Activated T-cell treated with anti-CD3 and anti-CD28 coated beads, Interleukin-2, amount 50 U/mL, for 72 hours (primary cell): ENCODE measurements around the gene BTG2. TPM values are rescaled to one million over a fixed set of nuclear protein-coding genes. Genes with fewer than 3 reads are reported as not detected.
"Not testable (repeated sequence)": the region's sequence is repeated elsewhere in the genome, so short reads cannot be mapped to it uniquely, and the experiment has no call there.

Experiments
- ATAC-seq, 2 donors: fragments of 150-1000 bp; cut with Tn5 transposase; replicated peaks in 1 of 2; 2 replicates each; pipeline ENCODE4 v1.10.0; 2021; ENCODE audit warnings: moderate library complexity in 2 of 2, mild to moderate bottlenecking in 1 of 2
- DNase-seq, 2 donors: peaks; one replicate each; pipeline ENCODE4 v3.0.0; 2021 to 2022; ENCODE audit warnings: mixed read lengths in 1 of 2
- H3K27ac Mint-ChIP-seq: one replicate; pipeline ENCODE4 v1.8.0; 2022; ENCODE audit warnings: mild to moderate bottlenecking, moderate library complexity, mixed read lengths
- H3K27me3 Mint-ChIP-seq: one replicate; pipeline ENCODE4 v1.8.0; 2022; ENCODE audit warnings: low read depth, mixed read lengths
- H3K36me3 Mint-ChIP-seq, 2 donors: one replicate each; pipeline ENCODE4 v1.8.0; 2022; ENCODE audit warnings: mixed read lengths in 2 of 2, mild to moderate bottlenecking in 1 of 2; ENCODE audit not compliant: insufficient read depth in 2 of 2
- H3K4me1 Mint-ChIP-seq: one replicate; pipeline ENCODE4 v1.8.0; 2022; ENCODE audit warnings: low read depth, mixed read lengths
- H3K4me3 Mint-ChIP-seq, 2 donors: one replicate each; pipeline ENCODE4 v1.8.0; 2022; ENCODE audit warnings: mild to moderate bottlenecking in 2 of 2, mixed read lengths in 2 of 2, moderate library complexity in 2 of 2
- H3K9me3 Mint-ChIP-seq, 2 donors: one replicate each; pipeline ENCODE4 v1.8.0; 2022; ENCODE audit warnings: mixed read lengths in 2 of 2
- total RNA-seq, 2 donors: library from RNA; stranded (reverse); gene quantifications; one replicate each; pipeline ENCODE4 v1.2.3, GENCODE V29; 2022

BTG2 gene, protein sequence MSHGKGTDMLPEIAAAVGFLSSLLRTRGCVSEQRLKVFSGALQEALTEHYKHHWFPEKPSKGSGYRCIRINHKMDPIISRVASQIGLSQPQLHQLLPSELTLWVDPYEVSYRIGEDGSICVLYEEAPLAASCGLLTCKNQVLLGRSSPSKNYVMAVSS
- total RNA-seq = 100 to 1,000 TPM; 138 to 153 TPM

DNA sequence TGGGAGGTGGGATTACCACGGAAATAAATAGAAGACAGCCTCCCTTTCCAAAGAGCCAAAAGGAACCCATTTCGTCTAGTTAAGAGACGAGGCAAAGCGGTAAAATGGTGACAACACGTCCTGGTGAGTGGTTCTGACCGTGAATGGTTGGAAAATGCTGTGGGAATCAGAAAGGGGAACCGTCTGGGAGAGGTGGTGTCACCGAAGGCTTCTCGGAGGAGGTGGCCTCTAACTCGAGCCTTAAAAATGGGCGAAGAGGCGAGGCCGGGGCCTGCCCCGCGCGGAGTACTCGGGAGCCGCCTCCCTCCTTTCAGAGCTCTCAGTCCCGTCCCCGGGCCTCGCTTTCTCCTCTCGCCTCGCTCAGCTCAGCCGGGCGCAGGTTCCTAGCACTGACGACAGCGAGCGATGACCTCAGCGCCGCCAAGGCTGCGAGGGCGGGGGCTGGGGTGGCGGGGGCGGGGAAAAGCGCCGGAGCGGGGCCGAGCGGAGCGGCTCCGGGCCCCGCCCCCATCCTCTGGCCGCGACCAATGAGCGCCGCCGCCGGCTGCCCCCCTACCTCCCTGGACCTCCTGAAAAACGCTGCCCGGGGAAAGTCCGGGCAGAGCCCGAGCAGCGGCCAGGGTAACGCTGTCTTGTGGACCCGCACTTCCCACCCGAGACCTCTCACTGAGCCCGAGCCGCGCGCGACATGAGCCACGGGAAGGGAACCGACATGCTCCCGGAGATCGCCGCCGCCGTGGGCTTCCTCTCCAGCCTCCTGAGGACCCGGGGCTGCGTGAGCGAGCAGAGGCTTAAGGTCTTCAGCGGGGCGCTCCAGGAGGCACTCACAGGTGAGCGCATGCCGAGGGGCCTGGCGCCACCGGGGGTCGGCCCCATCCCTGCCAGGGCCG, at the start of gene BTG2:
Gene BTG2 (plus strand): TSS at position 601 of the 890 bp plus-strand sequence. CDS start 88 bp downstream, at position 689.
- H3K36me3 Mint-ChIP-seq = peaks cover 33 to 43% of the 10 kb centered on the region in 2 donors
- H3K4me1 Mint-ChIP-seq = peaks cover 71% of the 10 kb centered on the region
- no peaks in the 10 kb centered on the region for H3K9me3 Mint-ChIP-seq
- peak within 1 kb of the TSS; percentile 90 to 99 for H3K4me3 Mint-ChIP-seq
- H3K27me3 Mint-ChIP-seq = no peaks in the 10 kb centered on the region
- ATAC-seq (peak; percentile 84 to 85), DNase-seq (peak; percentile 92 to 95)
- peak within 1 kb of the TSS; percentile 99 for H3K27ac Mint-ChIP-seq

DNA sequence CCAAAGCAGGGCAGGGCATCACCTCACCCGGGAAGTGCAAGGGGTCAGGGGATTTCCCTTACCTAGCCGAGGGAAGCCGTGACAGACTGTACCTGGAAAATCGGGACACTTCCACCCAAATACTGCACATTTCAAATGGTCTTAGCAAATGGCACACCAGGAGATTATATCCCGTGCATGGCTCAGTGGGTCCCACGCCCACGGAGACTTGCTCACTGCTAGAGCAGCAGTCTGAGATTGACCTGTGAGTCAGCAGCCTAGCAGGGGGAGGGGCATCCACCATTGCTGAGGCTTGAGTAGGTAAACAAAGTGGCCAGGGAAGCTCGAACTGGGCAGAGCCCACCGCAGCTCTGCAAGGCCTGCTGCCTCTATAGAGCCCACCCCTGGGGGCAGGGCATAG, 48.7 kb upstream of the BTG2 start:
- H3K36me3 Mint-ChIP-seq, H3K4me3 Mint-ChIP-seq, DNase-seq, H3K4me1 Mint-ChIP-seq, H3K27ac Mint-ChIP-seq, ATAC-seq, H3K9me3 Mint-ChIP-seq: not testable (repeated sequence)
- peaks cover 55% of the 10 kb centered on the region for H3K27me3 Mint-ChIP-seq

DNA sequence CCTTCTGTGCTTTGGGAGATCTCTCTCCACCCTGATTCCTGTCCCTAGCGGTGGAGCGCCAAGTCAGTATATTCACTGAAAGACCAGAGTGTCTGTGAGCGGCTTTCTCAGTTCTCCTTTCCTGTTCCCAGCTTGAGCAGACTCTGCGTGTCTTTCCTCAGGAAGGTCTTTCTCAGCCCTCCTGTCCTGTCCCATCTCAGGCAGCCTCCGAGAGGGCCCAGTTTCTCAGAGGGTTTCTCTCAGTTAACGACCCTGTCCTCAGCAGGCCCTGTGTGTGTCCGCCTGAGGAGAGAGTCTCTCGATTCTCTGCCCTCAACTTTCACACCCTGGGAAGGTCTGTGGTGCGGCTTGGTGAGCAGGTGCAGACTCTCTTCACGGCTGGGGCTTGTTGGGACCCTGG, 41.8 kb upstream of the BTG2 start:
- DNase-seq (no peak), ATAC-seq (no peak)
- H3K27ac Mint-ChIP-seq = no peak overlapping the region
- H3K4me3 Mint-ChIP-seq = no peak overlapping the region
- no peaks in the 10 kb centered on the region for H3K9me3 Mint-ChIP-seq
- no peaks in the 10 kb centered on the region for H3K36me3 Mint-ChIP-seq
- H3K27me3 Mint-ChIP-seq = peaks cover 10% of the 10 kb centered on the region
- peaks cover 12% of the 10 kb centered on the region for H3K4me1 Mint-ChIP-seq

DNA sequence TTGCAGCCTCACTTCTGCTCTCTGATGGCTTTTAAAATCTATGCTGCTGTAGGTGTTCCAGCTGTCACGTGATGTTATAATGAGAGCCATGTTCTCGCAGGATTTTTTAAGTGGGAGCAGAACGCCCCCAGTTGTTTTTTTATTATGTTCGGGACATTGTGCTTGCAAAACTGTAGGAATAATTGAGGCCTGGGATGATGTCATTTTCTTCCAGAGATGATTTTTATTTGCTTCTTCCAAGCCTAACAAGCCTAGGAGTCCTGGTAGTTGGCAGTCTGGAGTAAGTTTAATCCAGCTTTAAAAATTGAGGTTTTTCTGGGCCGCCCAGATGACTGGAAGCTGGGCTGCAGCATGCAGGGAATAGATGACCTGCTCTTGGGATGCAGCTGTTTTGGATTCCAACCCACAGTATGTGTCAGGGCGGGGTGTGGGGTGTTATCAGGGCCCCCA, 41.2 kb upstream of the BTG2 start:
- Mint-ChIP-seq H3K27ac (no peak overlapping the region), H3K9me3 (no peaks in the 10 kb centered on the region), H3K4me3 (no peak overlapping the region), H3K4me1 (peaks cover 12% of the 10 kb centered on the region), H3K36me3 (no peaks in the 10 kb centered on the region), H3K27me3 (peaks cover 10% of the 10 kb centered on the region)
- ATAC-seq = no peak
- no peak for DNase-seq

DNA sequence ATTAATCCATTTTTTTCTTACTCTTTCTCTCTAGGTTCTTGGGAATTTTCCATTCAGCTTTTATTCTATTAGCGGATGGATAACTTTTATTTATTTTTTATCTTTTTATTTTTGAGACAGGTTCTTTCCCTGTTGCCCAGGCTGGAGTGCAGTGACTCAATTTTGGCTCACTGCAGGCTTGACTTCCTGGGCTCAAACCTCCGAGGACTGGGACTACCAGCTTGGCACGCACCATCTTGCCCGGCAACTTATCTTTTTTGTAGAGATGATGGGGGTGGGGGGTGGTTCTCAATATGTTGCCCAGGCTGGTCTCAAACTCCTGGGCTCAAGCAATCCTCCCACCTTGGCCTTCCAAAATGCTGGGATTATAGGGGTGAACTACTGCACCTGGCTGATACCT, 39.8 kb upstream of the BTG2 start:
- Mint-ChIP-seq H3K27me3 (peaks cover 8% of the 10 kb centered on the region), H3K4me3 (no peak overlapping the region), H3K27ac (no peak overlapping the region), H3K4me1 (peaks cover 14% of the 10 kb centered on the region), H3K36me3 (no peaks in the 10 kb centered on the region), H3K9me3 (no peaks in the 10 kb centered on the region)
- no peak for ATAC-seq
- no peak for DNase-seq

DNA sequence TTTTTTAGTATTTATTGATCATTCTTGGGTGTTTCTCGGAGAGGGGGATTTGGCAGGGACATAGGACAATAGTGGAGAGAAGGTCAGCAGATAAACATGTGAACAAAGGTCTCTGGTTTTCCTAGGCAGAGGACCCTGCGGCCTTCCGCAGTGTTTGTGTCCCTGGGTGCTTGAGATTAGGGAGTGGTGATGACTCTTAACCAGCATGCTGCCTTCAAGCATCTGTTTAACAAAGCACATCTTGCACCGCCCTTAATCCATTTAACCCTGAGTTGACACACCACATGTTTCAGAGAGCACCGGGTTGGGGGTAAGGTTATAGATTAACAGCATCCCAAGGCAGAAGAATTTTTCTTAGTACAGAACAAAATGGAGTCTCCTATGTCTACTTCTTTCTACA, 39.2 kb upstream of the BTG2 start:
- H3K27me3 Mint-ChIP-seq, ATAC-seq, DNase-seq, H3K4me3 Mint-ChIP-seq, H3K9me3 Mint-ChIP-seq, H3K27ac Mint-ChIP-seq, H3K36me3 Mint-ChIP-seq: not testable (repeated sequence)
- peaks cover 20% of the 10 kb centered on the region for H3K4me1 Mint-ChIP-seq

DNA sequence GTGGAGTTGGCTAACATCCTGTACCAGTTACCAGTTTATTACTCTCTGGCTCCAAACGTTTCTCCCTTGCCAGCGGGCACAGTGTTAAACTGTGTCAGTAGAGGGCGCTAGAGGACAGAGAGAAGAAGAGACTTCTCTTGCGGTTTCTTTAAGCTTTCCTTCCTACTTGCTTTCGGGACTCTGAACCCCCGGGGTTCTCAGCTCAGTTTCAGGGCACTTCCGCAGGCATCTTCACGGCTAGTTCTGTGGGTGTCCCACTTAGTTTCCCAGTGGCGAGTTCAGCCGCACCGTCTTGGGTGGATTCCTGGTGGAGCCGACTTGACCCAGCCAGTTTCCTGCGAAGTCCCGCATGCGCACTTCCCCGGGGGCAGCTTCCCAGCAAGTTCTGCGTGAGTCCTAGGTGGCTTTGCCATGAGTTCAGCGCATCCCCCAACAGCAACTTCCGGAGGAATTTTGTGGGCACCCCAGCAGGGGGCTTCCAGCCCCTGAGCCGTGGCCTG, 37.9 kb upstream of the BTG2 start:
- peak; percentile 63 to 67 for ATAC-seq
- H3K9me3 Mint-ChIP-seq = no peaks in the 10 kb centered on the region
- no peaks in the 10 kb centered on the region for H3K36me3 Mint-ChIP-seq
- peak; percentile 81 to 84 for DNase-seq
- H3K4me3 Mint-ChIP-seq = peak overlapping the region; percentile 87 to 95
- H3K4me1 Mint-ChIP-seq = peaks cover 29% of the 10 kb centered on the region
- H3K27ac Mint-ChIP-seq = peak overlapping the region; percentile 55
- no peaks in the 10 kb centered on the region for H3K27me3 Mint-ChIP-seq

DNA sequence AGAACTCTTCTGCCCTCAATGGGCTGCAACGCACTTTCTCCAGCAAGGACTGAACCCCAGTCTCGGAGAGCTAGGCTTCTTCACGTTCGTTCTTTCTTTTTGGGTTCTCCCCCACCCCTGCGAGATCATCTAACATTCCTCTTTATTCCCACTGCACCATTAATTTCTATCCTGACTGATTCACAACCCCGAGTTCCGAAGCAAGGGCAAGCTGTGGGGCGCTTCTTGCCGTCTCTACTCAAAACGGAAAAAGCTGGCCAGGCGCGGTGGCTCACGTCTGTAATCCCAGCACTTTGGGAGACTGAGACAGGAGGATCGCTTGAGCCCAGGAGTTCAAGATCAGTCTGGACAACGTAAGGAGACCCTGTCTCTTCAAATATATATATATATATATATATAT, 37.4 kb upstream of the BTG2 start:
- ATAC-seq (no peak), DNase-seq (no peak)
- H3K9me3 Mint-ChIP-seq = no peaks in the 10 kb centered on the region
- peak overlapping the region; percentile 87 to 95 for H3K4me3 Mint-ChIP-seq
- H3K27ac Mint-ChIP-seq = peak overlapping the region; percentile 55
- no peaks in the 10 kb centered on the region for H3K36me3 Mint-ChIP-seq
- peaks cover 33% of the 10 kb centered on the region for H3K4me1 Mint-ChIP-seq
- no peaks in the 10 kb centered on the region for H3K27me3 Mint-ChIP-seq

DNA sequence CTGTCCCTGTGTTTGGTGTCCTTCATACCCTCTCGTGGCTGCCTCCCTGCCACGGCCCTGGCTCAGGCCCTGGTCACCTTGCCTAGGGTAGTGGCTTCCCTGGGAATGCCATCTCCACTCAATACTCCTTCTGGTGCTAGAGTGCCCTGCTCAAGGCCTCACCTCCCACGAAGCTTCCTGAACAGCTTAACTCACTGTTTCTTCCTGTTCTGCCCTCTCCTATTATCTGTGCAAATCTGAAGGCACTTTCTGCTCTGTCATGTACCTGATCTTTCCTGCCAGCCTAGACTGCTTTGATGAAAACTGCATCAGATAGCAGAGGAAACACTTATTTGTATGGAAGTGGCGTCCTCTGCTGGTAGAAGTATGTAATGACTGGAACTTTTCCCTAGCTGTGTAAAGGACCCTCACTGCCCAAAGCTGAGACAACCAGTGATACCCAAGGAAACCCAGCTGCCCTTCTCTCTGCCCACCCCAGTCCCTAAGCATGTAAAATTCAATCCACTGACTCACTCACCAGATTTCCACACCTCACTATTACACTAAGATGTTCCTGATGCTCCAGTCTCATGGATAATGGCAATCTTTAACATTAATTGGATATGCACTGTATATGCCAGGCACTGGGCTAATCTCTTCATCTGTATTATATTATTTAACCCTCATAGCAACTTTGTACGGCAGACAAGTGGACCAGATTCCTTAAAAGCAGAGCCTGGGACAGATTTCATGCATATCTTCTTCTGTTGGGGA, 36.2 kb upstream of the BTG2 start:
- no peaks in the 10 kb centered on the region for H3K36me3 Mint-ChIP-seq
- H3K4me3 Mint-ChIP-seq = no peak overlapping the region
- no peaks in the 10 kb centered on the region for H3K9me3 Mint-ChIP-seq
- no peak overlapping the region for H3K27ac Mint-ChIP-seq
- H3K4me1 Mint-ChIP-seq = peaks cover 44% of the 10 kb centered on the region
- H3K27me3 Mint-ChIP-seq = no peaks in the 10 kb centered on the region
- DNase-seq (peak in 1 of 2 donors; percentile 68), ATAC-seq (peak; percentile 25 to 28)

DNA sequence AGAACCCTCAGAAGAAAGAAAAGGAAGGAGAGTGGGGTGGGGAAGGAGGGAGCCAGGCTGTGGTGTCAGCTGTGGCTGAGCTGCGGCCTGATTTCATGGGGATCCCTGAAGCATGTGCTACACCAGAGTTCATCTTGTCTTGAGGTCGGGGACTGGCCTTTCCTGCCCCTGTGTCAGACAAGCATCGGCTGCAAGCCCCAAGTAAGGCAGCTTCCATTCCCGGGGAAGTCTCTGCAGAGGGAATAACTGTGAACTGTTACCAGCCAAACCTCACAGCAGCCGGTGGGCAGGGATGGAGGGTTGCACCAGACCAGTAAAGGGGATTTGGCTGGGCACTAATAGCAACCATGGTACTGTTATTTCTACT, 35.7 kb upstream of the BTG2 start:
- Mint-ChIP-seq H3K27ac (no peak overlapping the region), H3K27me3 (no peaks in the 10 kb centered on the region), H3K4me3 (no peak overlapping the region), H3K4me1 (peaks cover 50% of the 10 kb centered on the region), H3K36me3 (no peaks in the 10 kb centered on the region), H3K9me3 (no peaks in the 10 kb centered on the region)
- ATAC-seq (no peak), DNase-seq (no peak)

DNA sequence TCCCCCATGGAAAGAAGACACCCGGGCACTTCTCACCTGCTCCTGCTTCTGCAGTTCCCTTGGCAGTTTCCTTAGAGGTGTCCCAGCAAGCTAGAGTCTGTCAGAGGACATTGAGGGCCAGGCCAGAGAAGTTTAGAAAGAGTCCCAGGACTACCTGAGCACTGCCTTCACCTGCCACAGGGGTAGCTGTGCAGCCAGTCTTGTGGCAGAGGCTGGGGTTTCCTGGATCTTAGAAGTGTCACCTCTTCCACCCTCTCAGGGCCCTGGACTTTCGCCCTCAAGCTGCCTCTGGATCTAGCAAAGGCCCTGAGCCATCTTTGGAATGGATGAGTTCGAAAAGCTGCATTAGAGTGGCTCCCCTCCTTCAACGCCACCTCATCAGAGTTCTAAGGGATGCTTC, 34.9 kb upstream of the BTG2 start:
- DNase-seq (no peak), ATAC-seq (no peak)
- no peak overlapping the region for H3K4me3 Mint-ChIP-seq
- H3K27ac Mint-ChIP-seq = peak overlapping the region; percentile 10
- no peaks in the 10 kb centered on the region for H3K27me3 Mint-ChIP-seq
- H3K4me1 Mint-ChIP-seq = peaks cover 58% of the 10 kb centered on the region
- no peaks in the 10 kb centered on the region for H3K36me3 Mint-ChIP-seq
- H3K9me3 Mint-ChIP-seq = no peaks in the 10 kb centered on the region

DNA sequence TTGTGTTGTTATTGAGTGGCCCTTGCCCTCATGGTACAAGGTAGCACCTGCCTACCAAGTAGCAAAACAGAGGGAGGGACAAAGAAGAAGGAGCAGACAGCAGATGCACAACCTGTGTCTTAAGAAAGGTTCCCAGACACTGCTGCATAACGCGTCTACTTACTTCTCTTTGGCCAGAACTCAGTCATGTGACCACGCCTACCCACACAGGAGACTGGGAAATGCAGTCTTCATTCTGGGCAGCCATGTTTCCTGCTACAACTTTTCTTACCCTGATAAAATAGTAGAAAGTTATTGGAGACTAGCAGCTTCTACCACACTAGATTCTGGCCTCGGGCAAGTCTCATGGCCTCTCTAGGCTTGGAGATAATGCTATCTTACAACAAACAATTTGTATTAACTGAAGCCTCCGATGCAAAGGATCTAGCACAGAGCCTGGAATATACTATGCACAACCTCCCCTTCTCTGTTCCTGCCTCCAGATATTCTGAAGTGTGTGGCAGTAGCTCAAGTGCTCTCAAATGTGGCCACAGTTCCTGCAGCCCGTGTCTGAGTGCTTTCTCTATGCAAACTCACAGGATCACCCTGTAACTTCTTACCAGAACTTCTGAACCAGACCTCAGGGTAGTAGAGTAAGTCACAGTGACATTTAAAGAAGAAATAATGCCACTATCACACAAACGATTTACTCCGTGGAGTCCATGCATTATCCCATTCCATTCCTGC, 34.1 kb upstream of the BTG2 start:
- peak overlapping the region; percentile 10 for H3K27ac Mint-ChIP-seq

More for the DNA sequence above, 34.1 kb upstream of the BTG2 start:
- Mint-ChIP-seq H3K4me3 (no peak overlapping the region), H3K4me1 (peaks cover 65% of the 10 kb centered on the region), H3K9me3 (no peaks in the 10 kb centered on the region), H3K27me3 (no peaks in the 10 kb centered on the region), H3K36me3 (no peaks in the 10 kb centered on the region)
- ATAC-seq (peak; percentile 39 to 48), DNase-seq (peak; percentile 71 to 75)
